GM04503 (cell line): ENCODE data around the gene GPR146.

ENCODE experiments used
- DNase-seq: peaks from one replicate; pipeline ENCODE4 v3.0.0-alpha.2; 2012; ENCODE audit warnings: low read depth

GPR146 gene

DNA sequence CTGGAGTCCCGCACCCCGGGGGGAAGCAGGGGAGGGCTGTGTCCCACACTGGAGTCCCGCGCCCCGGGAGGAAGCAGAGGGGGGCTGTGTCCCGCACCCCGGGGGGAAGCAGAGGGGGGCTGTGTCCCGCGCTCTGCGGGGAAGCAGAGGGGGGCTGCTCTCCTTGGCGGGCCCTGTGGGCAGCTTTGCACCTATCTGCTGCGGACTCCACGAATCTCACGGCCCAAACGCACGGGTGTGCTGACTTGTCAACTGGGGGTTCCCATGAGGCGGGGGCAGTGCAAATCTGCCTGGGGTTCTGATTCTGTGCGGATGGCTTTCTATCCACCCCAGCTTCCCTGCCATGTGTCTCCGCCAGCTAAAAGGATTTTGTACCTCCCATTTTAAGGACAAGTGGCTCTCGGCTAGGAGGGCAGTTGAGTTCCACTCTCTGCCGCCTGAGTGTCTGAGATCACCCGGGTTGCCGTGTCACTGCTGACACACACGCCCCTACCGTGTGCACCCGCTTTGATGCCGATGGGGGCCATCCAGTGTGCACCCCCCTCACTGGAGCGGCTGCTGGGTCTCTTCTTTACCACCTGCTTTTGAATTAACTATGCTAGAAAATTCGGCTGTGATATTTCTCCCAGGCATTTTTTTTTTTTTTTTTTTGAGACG is 64.0 kb downstream of the GPR146 start:
- DNase-seq, result no peak
